ENCODE data around the gene FDPS.

- TF ChIP-seq, protein P1, sequence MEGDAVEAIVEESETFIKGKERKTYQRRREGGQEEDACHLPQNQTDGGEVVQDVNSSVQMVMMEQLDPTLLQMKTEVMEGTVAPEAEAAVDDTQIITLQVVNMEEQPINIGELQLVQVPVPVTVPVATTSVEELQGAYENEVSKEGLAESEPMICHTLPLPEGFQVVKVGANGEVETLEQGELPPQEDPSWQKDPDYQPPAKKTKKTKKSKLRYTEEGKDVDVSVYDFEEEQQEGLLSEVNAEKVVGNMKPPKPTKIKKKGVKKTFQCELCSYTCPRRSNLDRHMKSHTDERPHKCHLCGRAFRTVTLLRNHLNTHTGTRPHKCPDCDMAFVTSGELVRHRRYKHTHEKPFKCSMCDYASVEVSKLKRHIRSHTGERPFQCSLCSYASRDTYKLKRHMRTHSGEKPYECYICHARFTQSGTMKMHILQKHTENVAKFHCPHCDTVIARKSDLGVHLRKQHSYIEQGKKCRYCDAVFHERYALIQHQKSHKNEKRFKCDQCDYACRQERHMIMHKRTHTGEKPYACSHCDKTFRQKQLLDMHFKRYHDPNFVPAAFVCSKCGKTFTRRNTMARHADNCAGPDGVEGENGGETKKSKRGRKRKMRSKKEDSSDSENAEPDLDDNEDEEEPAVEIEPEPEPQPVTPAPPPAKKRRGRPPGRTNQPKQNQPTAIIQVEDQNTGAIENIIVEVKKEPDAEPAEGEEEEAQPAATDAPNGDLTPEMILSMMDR (IDR thresholded peaks at IDR 0.05), result no peak
- no peak for TF ChIP-seq POLR2A (IDR thresholded peaks at IDR 0.05)
These were observed 51.4 kb downstream of the FDPS start for GRCh38 chr1:155360051-155360450.

All from heart left ventricle (tissue), 13 donors.